Embryonic facial prominence (tissue), 1 donor: ENCODE measurements around the gene LEPR.
"Not testable (repeated sequence)": the region's sequence is repeated elsewhere in the genome, so short reads cannot be mapped to it uniquely, and the experiment has no call there.

Source experiments
- DNase-seq: peaks from one replicate; pipeline ENCODE4 v3.0.0-alpha.2; 2016; ENCODE audit errors: extremely low spot score

The LEPR gene

GRCh38 chr1:65420590-65421350 lies at the start of gene LEPR, which contains the start of gene LEPROT:
Gene LEPR, plus strand, starts transcription at chr1:65420668. Its CDS starts 144,898 bp downstream, at chr1:65565566.
Gene LEPROT, plus strand, starts transcription at chr1:65420668. Its CDS starts 57 bp downstream, at chr1:65420725.
- DNase-seq: no peak

GRCh38 chr1:65371544-65371943 lies 48.9 kb upstream of the LEPR start:
- DNase-seq: no peak

GRCh38 chr1:65372557-65372956 lies 47.9 kb upstream of the LEPR start:
- DNase-seq: no peak

- DNase-seq: no peak
Measured at GRCh38 chr1:65377496-65378246, 42.8 kb upstream of the LEPR start.

GRCh38 chr1:65378247-65378946 lies 42.1 kb upstream of the LEPR start:
- no peak for DNase-seq

- DNase-seq: not testable (repeated sequence)
Measured at GRCh38 chr1:65384426-65384825, 36.0 kb upstream of the LEPR start.

GRCh38 chr1:65386439-65386838 lies 34.0 kb upstream of the LEPR start:
- DNase-seq: no peak

- DNase-seq: no peak
Measured at GRCh38 chr1:65387821-65388220, 32.6 kb upstream of the LEPR start.

GRCh38 chr1:65388908-65389695 lies 31.4 kb upstream of the LEPR start:
- no peak for DNase-seq

- no peak for DNase-seq
Measured at GRCh38 chr1:65392497-65392896, 28.0 kb upstream of the LEPR start.

GRCh38 chr1:65393347-65393746 lies 27.1 kb upstream of the LEPR start:
- DNase-seq: no peak

GRCh38 chr1:65393928-65394327 lies 26.5 kb upstream of the LEPR start:
- no peak for DNase-seq

- DNase-seq: no peak
Measured at GRCh38 chr1:65395887-65396612, 24.4 kb upstream of the LEPR start.

- DNase-seq: no peak
Measured at GRCh38 chr1:65398083-65398482, 22.4 kb upstream of the LEPR start.

- no peak for DNase-seq
Measured at GRCh38 chr1:65399003-65399402, 21.5 kb upstream of the LEPR start.

GRCh38 chr1:65401612-65402011 lies 18.9 kb upstream of the LEPR start:
- DNase-seq: no peak

GRCh38 chr1:65404941-65405340 lies 15.5 kb upstream of the LEPR start:
- no peak for DNase-seq

- DNase-seq: no peak
Measured at GRCh38 chr1:65407877-65408276, 12.6 kb upstream of the LEPR start.

- DNase-seq: no peak
Measured at GRCh38 chr1:65409314-65409713, 11.2 kb upstream of the LEPR start.

- DNase-seq: no peak
Measured at GRCh38 chr1:65409816-65410326, 10.6 kb upstream of the LEPR start.
